SK-N-SH treated with all-trans-retinoic acid at 6 μM for 48 hours (cell line): ENCODE results near the gene SH3TC1.

ENCODE experiments used
- ATAC-seq: fragments of 200-7000 bp; cut with Tn5 transposase; 3 replicates; pipeline ENCODE4 v1.9.1; 2020; ENCODE audit warnings: mild to moderate bottlenecking, moderate library complexity
- ARNTL ChIP-seq: fragments of 450-650 bp; formaldehyde crosslinking; IDR thresholded peaks from 2 replicates; pipeline ENCODE4 v1.5.0; 2020; ENCODE audit warnings: low read depth, mild to moderate bottlenecking, moderate library complexity, borderline replicate concordance
- BACH2 ChIP-seq: fragments of 250-450 bp; sonication (Bioruptor Pico); IDR thresholded peaks from 2 replicates; pipeline ENCODE4 v1.9.0; 2021; ENCODE audit warnings: mild to moderate bottlenecking, borderline replicate concordance
- CSDC2 ChIP-seq: fragments of 250-450 bp; sonication (Bioruptor Pico); IDR thresholded peaks from 2 replicates; pipeline ENCODE4 v1.5.0; 2020; ENCODE audit warnings: mild to moderate bottlenecking, moderate library complexity
- ESRRG ChIP-seq: fragments of 250-450 bp; sonication (Bioruptor Pico); IDR thresholded peaks from 2 replicates; pipeline ENCODE4 v1.6.1; 2021; ENCODE audit warnings: mild to moderate bottlenecking
- GLIS3 ChIP-seq: fragments of 250-450 bp; sonication (Bioruptor Pico); IDR thresholded peaks from 2 replicates; pipeline ENCODE4 v1.5.0; 2020; ENCODE audit warnings: mild to moderate bottlenecking, moderate library complexity
- ISL1 ChIP-seq: fragments of 250-450 bp; sonication (Bioruptor Pico); IDR thresholded peaks from 2 replicates; pipeline ENCODE4 v2.1.2; 2022; ENCODE audit warnings: mild to moderate bottlenecking, moderate library complexity
- OSR1 ChIP-seq: fragments of 250-450 bp; sonication (Bioruptor Pico); IDR thresholded peaks from 2 replicates; pipeline ENCODE4 v1.8.0; 2022; ENCODE audit warnings: moderate library complexity, mild to moderate bottlenecking, inconsistent platforms
- PPARA ChIP-seq: fragments of 250-450 bp; sonication (Bioruptor Pico); IDR thresholded peaks from 2 replicates; pipeline ENCODE4 v1.5.0; 2020; ENCODE audit warnings: mild to moderate bottlenecking, borderline replicate concordance
- RARB ChIP-seq: fragments of 250-450 bp; sonication (Bioruptor Pico); IDR thresholded peaks from 2 replicates; pipeline ENCODE4 v1.8.0; 2021; ENCODE audit warnings: mild to moderate bottlenecking, moderate library complexity
- SNAI2 ChIP-seq: fragments of 250-450 bp; sonication (Bioruptor Pico); IDR thresholded peaks from 2 replicates; pipeline ENCODE4 v1.5.0; 2020; ENCODE audit warnings: mild to moderate bottlenecking, moderate library complexity
- TCF4 ChIP-seq: fragments of 250-450 bp; sonication (Bioruptor Pico); IDR thresholded peaks from 2 replicates; pipeline ENCODE4 v1.8.0; 2021; ENCODE audit warnings: mild to moderate bottlenecking, moderate library complexity, borderline replicate concordance
- TOX ChIP-seq: fragments of 250-450 bp; sonication (Bioruptor Pico); IDR thresholded peaks from 2 replicates; pipeline ENCODE4 v1.8.0; 2021; ENCODE audit warnings: mild to moderate bottlenecking, moderate library complexity, borderline replicate concordance
- ZFP3 ChIP-seq: fragments of 250-450 bp; sonication (Bioruptor Pico); IDR thresholded peaks from 2 replicates; pipeline ENCODE4 v1.5.0; 2020; ENCODE audit warnings: mild to moderate bottlenecking, moderate library complexity
- ZFP30 ChIP-seq: fragments of 450-650 bp; formaldehyde crosslinking; IDR thresholded peaks from 2 replicates; pipeline ENCODE4 v1.5.0; 2022; ENCODE audit warnings: mild to moderate bottlenecking, moderate library complexity
- ZNF565 ChIP-seq: fragments of 450-650 bp; formaldehyde crosslinking; conservative IDR thresholded peaks from 2 replicates; pipeline ENCODE4 v1.5.0; 2020; ENCODE audit warnings: low read depth, mild to moderate bottlenecking, moderate library complexity
- ZNF8 ChIP-seq: fragments of 450-650 bp; formaldehyde crosslinking; IDR thresholded peaks from 2 replicates; pipeline ENCODE4 v1.5.0; 2020; ENCODE audit warnings: mild to moderate bottlenecking, moderate library complexity
- TF ChIP-seq, protein P1 (sequence below): fragments of 250-450 bp; sonication (Bioruptor Pico); IDR thresholded peaks from 2 replicates; pipeline ENCODE4 v1.5.1; 2021; ENCODE audit warnings: mild to moderate bottlenecking, moderate library complexity
- TF ChIP-seq, protein P2 (sequence below): fragments of 250-450 bp; sonication (Bioruptor Pico); IDR thresholded peaks from 2 replicates; pipeline ENCODE4 v1.8.0; 2020; ENCODE audit warnings: mild to moderate bottlenecking, moderate library complexity, borderline replicate concordance
- TF ChIP-seq, protein P3 (sequence below): fragments of 250-450 bp; sonication (Bioruptor Pico); IDR thresholded peaks from 2 replicates; pipeline ENCODE4 v1.5.0; 2020; ENCODE audit warnings: mild to moderate bottlenecking, moderate library complexity
- TF ChIP-seq, protein P4 (sequence below): fragments of 250-450 bp; sonication (Bioruptor Pico); IDR thresholded peaks from 2 replicates; pipeline ENCODE4 v1.5.1; 2020; ENCODE audit warnings: low read depth, mild to moderate bottlenecking, moderate library complexity

Gene SH3TC1

DNA sequence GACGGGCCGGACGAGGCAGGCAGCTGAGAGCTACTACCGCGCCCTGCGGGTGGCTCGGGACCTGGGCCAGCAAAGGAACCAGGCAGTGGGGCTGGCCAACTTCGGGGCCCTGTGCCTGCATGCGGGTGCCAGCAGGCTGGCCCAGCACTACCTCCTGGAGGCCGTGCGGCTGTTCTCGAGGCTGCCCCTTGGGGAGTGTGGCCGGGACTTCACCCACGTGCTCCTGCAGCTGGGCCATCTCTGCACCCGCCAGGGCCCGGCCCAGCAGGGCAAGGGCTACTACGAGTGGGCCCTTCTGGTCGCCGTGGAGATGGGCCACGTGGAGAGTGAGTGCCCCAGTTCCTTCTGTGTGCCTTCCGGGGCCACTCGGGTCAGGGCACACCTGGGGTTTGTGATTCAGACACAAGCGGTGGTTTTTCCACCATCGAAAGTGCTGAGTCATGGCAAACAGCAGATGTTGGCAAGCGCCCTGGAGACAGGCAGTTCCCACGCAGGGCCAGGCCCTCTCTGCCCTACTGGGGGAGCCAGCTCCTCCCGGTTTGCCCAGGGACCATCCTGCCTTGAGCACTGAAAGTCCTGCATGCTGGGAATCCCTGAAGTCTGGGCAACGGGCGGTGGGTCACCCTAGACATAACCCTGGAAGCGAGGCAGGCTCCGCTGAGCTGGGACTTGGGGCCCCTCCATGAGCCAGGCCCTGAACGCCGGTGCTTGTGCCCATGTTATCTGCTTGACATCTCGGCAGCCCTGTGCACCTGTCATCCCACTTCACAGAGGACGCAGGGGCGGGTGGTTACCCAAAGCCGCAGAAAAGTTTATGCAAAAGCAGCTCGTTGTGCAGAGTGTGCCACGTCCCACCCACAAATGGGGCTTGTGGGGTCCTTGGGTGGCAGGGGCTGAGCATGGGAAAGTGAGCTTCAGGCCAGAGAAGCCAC, 29.5 kb downstream of the SH3TC1 start:
- TF ChIP-seq ARNTL (CRISPR knock-in tag) (no peak), BACH2 (CRISPR knock-in tag) (peak; percentile 20; the same call in 1 of the 2 replicates)
- ATAC-seq: peak; percentile 65

DNA sequence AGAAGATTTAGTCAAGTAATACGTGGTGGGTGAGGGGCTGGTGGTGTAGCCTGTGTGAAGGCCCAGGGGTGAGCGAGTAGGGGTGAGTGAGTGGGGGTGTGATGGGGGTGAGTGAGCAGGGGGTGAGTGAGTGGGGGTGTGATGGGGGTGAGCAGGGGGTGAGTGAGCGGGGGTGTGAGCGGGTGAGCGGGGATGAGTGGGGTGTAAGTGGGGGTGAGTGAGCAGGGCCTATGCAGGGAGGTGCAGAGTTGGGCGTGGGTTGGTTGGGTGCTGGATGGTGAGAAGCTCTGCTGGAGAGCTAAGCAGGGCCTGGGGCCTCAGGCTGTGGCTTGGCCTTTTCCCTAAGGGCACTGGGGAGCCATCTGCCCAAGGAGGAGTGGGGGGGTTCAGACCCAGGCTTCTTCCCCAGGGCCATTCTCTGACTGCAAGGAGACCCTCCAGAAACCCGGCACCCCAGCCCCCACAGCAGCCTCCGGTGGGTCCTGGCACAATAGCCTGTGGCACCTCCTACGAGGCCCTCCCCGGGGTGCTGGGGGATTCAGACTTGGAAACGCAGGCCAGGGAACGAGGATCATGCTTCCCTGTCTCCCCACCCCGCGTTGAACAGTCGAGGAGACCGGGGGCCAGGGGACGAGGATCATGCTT, 30.4 kb downstream of the SH3TC1 start:
- no peak for ATAC-seq
- TF ChIP-seq SNAI2: no peak
- no peak for TF ChIP-seq GLIS3 (CRISPR knock-in tag)
- TF ChIP-seq ZNF8 (CRISPR knock-in tag): no peak

DNA sequence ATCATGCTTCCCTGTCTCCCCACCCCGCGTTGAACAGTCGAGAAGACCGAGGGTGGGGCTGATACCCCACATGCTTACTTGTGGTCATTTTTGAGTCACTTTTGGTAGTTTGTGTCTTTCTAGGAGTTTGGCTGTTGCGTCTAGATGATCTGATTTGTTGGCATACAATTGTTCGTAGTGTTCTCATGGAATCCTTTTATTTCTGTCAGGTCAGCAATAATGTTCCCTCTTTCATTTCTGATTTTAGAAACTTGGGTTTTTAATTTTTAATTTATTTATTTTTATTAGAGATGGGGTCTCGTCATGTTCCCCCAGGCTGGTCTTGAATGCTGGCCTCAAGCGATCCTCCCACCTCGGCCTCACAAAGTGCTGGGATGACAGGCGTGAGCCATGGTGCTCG, 30.9 kb downstream of the SH3TC1 start:
- no peak for TF ChIP-seq GLIS3 (CRISPR knock-in tag)
- no peak for TF ChIP-seq CSDC2 (CRISPR knock-in tag)
- TF ChIP-seq OSR1 (CRISPR knock-in tag): no peak
- no peak for TF ChIP-seq ZFP3 (CRISPR knock-in tag)
- no peak for TF ChIP-seq ZFP30 (CRISPR knock-in tag)
- no peak for TF ChIP-seq PPARA (CRISPR knock-in tag)
- TF ChIP-seq ISL1 (CRISPR knock-in tag): no peak
- TF ChIP-seq ZNF8 (CRISPR knock-in tag): no peak
- TF ChIP-seq SNAI2: no peak
- no peak for ATAC-seq

DNA sequence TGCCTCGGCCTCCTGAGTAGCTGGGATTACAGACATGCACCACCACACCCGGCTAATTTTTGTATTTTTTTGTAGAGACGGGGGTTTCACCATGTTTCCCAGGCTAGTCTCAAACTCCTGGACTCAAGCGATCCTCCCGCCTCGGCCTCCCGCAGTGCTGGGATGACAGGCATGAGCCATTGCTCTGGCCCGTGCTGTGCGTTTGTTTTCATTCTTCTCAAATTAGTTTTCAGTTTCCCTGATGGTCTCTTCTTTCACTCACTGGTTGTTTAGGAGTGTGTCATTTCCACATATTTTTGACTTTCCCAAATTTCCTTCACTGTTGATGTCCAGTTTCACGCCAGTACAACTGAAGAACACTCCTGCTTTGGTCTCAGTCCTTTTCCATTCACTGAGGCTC, 31.8 kb downstream of the SH3TC1 start:
- no peak for ATAC-seq
- no peak for TF ChIP-seq ISL1 (CRISPR knock-in tag)

DNA sequence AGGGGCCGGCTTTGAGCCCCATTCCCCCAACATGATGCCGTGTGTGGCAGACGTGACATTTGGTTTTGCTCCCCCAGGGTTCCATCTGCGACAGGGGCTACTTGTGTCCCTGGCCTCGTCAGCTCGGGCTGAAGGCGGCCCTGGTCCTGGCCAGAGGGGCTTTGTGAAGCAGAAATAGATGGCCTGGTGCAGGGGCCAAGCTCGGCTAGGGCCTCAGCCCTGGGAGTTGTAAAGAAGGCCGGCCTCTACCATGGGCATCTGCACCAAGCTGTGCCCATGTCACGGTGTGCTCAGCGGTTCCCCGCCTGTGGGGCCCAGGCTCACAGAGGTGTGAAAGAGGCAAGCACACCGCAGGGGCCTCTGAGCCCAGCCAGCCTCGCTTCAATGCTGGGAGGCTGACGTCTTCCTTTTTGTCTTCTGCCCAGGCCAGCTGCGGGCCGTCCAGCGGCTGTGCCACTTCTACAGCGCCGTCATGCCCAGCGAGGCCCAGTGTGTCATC, 32.5 kb downstream of the SH3TC1 start:
- TF ChIP-seq ZNF8 (CRISPR knock-in tag) (no peak), CSDC2 (CRISPR knock-in tag) (no peak), TOX (CRISPR knock-in tag) (no peak), ESRRG (no peak), RARB (no peak), ZFP3 (CRISPR knock-in tag) (no peak)
- TF ChIP-seq, protein P1, sequence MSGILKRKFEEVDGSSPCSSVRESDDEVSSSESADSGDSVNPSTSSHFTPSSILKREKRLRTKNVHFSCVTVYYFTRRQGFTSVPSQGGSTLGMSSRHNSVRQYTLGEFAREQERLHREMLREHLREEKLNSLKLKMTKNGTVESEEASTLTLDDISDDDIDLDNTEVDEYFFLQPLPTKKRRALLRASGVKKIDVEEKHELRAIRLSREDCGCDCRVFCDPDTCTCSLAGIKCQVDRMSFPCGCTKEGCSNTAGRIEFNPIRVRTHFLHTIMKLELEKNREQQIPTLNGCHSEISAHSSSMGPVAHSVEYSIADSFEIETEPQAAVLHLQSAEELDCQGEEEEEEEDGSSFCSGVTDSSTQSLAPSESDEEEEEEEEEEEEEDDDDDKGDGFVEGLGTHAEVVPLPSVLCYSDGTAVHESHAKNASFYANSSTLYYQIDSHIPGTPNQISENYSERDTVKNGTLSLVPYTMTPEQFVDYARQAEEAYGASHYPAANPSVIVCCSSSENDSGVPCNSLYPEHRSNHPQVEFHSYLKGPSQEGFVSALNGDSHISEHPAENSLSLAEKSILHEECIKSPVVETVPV (CRISPR knock-in tag): no peak
- TF ChIP-seq, protein P2, sequence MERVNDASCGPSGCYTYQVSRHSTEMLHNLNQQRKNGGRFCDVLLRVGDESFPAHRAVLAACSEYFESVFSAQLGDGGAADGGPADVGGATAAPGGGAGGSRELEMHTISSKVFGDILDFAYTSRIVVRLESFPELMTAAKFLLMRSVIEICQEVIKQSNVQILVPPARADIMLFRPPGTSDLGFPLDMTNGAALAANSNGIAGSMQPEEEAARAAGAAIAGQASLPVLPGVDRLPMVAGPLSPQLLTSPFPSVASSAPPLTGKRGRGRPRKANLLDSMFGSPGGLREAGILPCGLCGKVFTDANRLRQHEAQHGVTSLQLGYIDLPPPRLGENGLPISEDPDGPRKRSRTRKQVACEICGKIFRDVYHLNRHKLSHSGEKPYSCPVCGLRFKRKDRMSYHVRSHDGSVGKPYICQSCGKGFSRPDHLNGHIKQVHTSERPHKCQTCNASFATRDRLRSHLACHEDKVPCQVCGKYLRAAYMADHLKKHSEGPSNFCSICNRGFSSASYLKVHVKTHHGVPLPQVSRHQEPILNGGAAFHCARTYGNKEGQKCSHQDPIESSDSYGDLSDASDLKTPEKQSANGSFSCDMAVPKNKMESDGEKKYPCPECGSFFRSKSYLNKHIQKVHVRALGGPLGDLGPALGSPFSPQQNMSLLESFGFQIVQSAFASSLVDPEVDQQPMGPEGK (CRISPR knock-in tag): no peak
- TF ChIP-seq, protein P3, sequence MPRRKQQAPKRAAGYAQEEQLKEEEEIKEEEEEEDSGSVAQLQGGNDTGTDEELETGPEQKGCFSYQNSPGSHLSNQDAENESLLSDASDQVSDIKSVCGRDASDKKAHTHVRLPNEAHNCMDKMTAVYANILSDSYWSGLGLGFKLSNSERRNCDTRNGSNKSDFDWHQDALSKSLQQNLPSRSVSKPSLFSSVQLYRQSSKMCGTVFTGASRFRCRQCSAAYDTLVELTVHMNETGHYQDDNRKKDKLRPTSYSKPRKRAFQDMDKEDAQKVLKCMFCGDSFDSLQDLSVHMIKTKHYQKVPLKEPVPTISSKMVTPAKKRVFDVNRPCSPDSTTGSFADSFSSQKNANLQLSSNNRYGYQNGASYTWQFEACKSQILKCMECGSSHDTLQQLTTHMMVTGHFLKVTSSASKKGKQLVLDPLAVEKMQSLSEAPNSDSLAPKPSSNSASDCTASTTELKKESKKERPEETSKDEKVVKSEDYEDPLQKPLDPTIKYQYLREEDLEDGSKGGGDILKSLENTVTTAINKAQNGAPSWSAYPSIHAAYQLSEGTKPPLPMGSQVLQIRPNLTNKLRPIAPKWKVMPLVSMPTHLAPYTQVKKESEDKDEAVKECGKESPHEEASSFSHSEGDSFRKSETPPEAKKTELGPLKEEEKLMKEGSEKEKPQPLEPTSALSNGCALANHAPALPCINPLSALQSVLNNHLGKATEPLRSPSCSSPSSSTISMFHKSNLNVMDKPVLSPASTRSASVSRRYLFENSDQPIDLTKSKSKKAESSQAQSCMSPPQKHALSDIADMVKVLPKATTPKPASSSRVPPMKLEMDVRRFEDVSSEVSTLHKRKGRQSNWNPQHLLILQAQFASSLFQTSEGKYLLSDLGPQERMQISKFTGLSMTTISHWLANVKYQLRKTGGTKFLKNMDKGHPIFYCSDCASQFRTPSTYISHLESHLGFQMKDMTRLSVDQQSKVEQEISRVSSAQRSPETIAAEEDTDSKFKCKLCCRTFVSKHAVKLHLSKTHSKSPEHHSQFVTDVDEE: no peak
- no peak for ATAC-seq

DNA sequence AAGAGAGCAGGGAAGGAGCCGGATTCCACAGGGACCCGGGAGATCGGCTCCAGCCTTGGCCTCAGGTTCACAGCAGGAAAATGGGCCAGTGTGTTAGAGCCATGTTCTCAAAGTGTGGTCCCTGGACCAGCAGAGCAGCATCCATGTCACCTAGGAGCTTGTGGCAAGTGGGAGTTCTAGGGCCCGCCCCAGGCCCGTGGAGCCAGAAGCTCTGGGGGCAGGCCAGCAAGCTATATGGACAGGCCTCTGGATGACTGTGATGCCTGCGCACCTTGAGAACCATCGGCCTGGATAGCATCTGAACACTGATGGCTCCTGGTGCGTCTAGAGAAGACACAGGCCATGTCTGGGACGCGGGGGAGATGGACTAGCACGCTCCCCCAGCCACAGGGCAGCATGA, 33.7 kb downstream of the SH3TC1 start:
- no peak for ATAC-seq
- TF ChIP-seq ESRRG (no peak), ISL1 (CRISPR knock-in tag) (no peak), GLIS3 (CRISPR knock-in tag) (no peak), ZNF565 (CRISPR knock-in tag) (no peak), ZFP30 (CRISPR knock-in tag) (no peak), RARB (no peak), CSDC2 (CRISPR knock-in tag) (no peak), TCF4 (no peak), ARNTL (CRISPR knock-in tag) (no peak), OSR1 (CRISPR knock-in tag) (no peak)
- TF ChIP-seq, protein P4, sequence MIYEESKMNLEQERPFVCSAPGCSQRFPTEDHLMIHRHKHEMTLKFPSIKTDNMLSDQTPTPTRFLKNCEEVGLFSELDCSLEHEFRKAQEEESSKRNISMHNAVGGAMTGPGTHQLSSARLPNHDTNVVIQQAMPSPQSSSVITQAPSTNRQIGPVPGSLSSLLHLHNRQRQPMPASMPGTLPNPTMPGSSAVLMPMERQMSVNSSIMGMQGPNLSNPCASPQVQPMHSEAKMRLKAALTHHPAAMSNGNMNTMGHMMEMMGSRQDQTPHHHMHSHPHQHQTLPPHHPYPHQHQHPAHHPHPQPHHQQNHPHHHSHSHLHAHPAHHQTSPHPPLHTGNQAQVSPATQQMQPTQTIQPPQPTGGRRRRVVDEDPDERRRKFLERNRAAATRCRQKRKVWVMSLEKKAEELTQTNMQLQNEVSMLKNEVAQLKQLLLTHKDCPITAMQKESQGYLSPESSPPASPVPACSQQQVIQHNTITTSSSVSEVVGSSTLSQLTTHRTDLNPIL: no peak
- TF ChIP-seq, protein P1 (CRISPR knock-in tag): no peak
